ENCODE results near the gene LARP7. TPM values are rescaled to one million over a fixed set of nuclear protein-coding genes. Genes with fewer than 3 reads are reported as not detected.

LARP7 gene
- total and polyA plus RNA-seq, 2 donors (not counting 1 experiment from before 2014, with no cell fraction given): 30.5 to 57.4 TPM

- no peak for DNase-seq
- no peak overlapping the region for H3K4me3 ChIP-seq (ENCODE audit: control extremely low read depth in 1 of 5, extremely low read depth in 1 of 5, insufficient read depth in 1 of 5, low read depth in 2 of 5, low read length in 4 of 5)
- ATAC-seq (ENCODE audit: low read depth): no peak
- Mint-ChIP-seq H3K9me3 (ENCODE audit: insufficient read depth) (no peaks in the 10 kb centered on the region), H3K27ac (no peak overlapping the region), H3K4me1 (peaks cover 21% of the 10 kb centered on the region), H3K4me3 (no peak overlapping the region), H3K27me3 (no peaks in the 10 kb centered on the region)
- intact Hi-C loops (cut with micrococcal nuclease): no loop called here
- H3K27ac ChIP-seq (ENCODE audit: low read length in 2 of 2): no peak overlapping the region
- H3K9ac ChIP-seq (ENCODE audit: low read length): no peak overlapping the region
- H4K20me1 ChIP-seq (ENCODE audit: control insufficient read depth, insufficient read depth, low read length, poor library complexity, severe bottlenecking): no peaks in the 10 kb centered on the region
- H3K4me1 ChIP-seq (ENCODE audit: control insufficient read depth in 2 of 2, insufficient read depth in 2 of 2, low read length in 2 of 2): peaks cover 7 to 9% of the 10 kb centered on the region in 2 donors
- H3K27me3 ChIP-seq (replicated peaks in 1 of 4; ENCODE audit: control extremely low read depth in 1 of 4, control insufficient read depth in 3 of 4, insufficient read depth in 4 of 4, low read length in 3 of 4): no peaks in the 10 kb centered on the region
- peaks cover 14 to 59% of the 10 kb centered on the region in 2 experiments for H3K36me3 ChIP-seq (replicated peaks in 1 of 2; ENCODE audit: control extremely low read depth in 1 of 2, control insufficient read depth in 1 of 2, extremely low read depth in 1 of 2, insufficient read depth in 2 of 2, low read length in 1 of 2)
- no peaks in the 10 kb centered on the region for H3K9me3 ChIP-seq (ENCODE audit: control extremely low read depth in 1 of 3, control insufficient read depth in 2 of 3, insufficient read depth in 1 of 3, low read length in 2 of 3)
- no peak overlapping the region for H2AFZ ChIP-seq (ENCODE audit: insufficient read depth, low read depth, low read length, poor library complexity, severe bottlenecking)
- no peak overlapping the region for H3K4me2 ChIP-seq (replicated peaks; ENCODE audit: low read depth, low read length, poor library complexity, severe bottlenecking)
- WGBS (ENCODE audit: insufficient coverage): no CpG with 5 or more reads among the region's 6 CpGs
- TF ChIP-seq EZH2 (IDR thresholded peaks at IDR 0.05; ENCODE audit: borderline replicate concordance, insufficient read depth, low read depth, low read length, poor library complexity, severe bottlenecking): no peak
- TF ChIP-seq CTCF (IDR thresholded peaks at IDR 0.05): no peak
- peaks cover 10% of the 10 kb centered on the region for H3K79me2 ChIP-seq (ENCODE audit: control insufficient read depth, insufficient read depth, low read length)
- ChIA-PET POLR2A (no interaction called here), CTCF (interaction anchor here (0.6 to 1.2 kb wide), 2 partner anchors 37 to 119 kb away, joined by 3 to 4 read pairs; no protein-coding TSS in a partner anchor)
These were observed 9.9 kb downstream of the LARP7 start for GRCh38 chr4:112646632-112647537.

GRCh38 chr4:112647785-112648184 is 10.8 kb downstream of the LARP7 start:
- no peaks in the 10 kb centered on the region for H3K9me3 ChIP-seq (ENCODE audit: control extremely low read depth in 1 of 3, control insufficient read depth in 2 of 3, insufficient read depth in 1 of 3, low read length in 2 of 3)
- no peak overlapping the region for H3K9ac ChIP-seq (ENCODE audit: low read length)
- POLR2A ChIA-PET: no interaction called here
- no CpG with 5 or more reads among the region's 3 CpGs for WGBS (ENCODE audit: insufficient coverage)
- H2AFZ ChIP-seq (ENCODE audit: insufficient read depth, low read depth, low read length, poor library complexity, severe bottlenecking): no peak overlapping the region
- CTCF ChIA-PET: no interaction called here
- ATAC-seq (ENCODE audit: low read depth): no peak
- H3K4me3 Mint-ChIP-seq: no peak overlapping the region
- peaks cover 12% of the 10 kb centered on the region for H3K4me1 Mint-ChIP-seq
- no peak overlapping the region for H3K27ac ChIP-seq (ENCODE audit: low read length in 2 of 2)
- no peak overlapping the region for H3K4me2 ChIP-seq (replicated peaks; ENCODE audit: low read depth, low read length, poor library complexity, severe bottlenecking)
- no peaks in the 10 kb centered on the region for H3K27me3 ChIP-seq (replicated peaks in 1 of 4; ENCODE audit: control extremely low read depth in 1 of 4, control insufficient read depth in 3 of 4, insufficient read depth in 4 of 4, low read length in 3 of 4)
- H3K9me3 Mint-ChIP-seq (ENCODE audit: insufficient read depth): no peaks in the 10 kb centered on the region
- TF ChIP-seq EZH2 (IDR thresholded peaks at IDR 0.05; ENCODE audit: borderline replicate concordance, insufficient read depth, low read depth, low read length, poor library complexity, severe bottlenecking) (no peak), CTCF (IDR thresholded peaks at IDR 0.05) (no peak)
- H3K36me3 ChIP-seq (replicated peaks in 1 of 2; ENCODE audit: control extremely low read depth in 1 of 2, control insufficient read depth in 1 of 2, extremely low read depth in 1 of 2, insufficient read depth in 2 of 2, low read length in 1 of 2): peaks cover 14 to 66% of the 10 kb centered on the region in 2 experiments
- DNase-seq: no peak
- H3K4me3 ChIP-seq (ENCODE audit: control extremely low read depth in 1 of 5, extremely low read depth in 1 of 5, insufficient read depth in 1 of 5, low read depth in 2 of 5, low read length in 4 of 5): no peak overlapping the region
- no peaks in the 10 kb centered on the region for H4K20me1 ChIP-seq (ENCODE audit: control insufficient read depth, insufficient read depth, low read length, poor library complexity, severe bottlenecking)
- no peak overlapping the region for H3K27ac Mint-ChIP-seq
- intact Hi-C loops (cut with micrococcal nuclease): no loop called here
- peaks cover 3% of the 10 kb centered on the region for H3K79me2 ChIP-seq (ENCODE audit: control insufficient read depth, insufficient read depth, low read length)
- H3K27me3 Mint-ChIP-seq: no peaks in the 10 kb centered on the region
- peaks cover 7 to 9% of the 10 kb centered on the region in 2 donors for H3K4me1 ChIP-seq (ENCODE audit: control insufficient read depth in 2 of 2, insufficient read depth in 2 of 2, low read length in 2 of 2)

Data from B cell (primary cell).